Measurements from ENCODE around the gene HNRNPH1. TPM values are rescaled to one million over a fixed set of nuclear protein-coding genes. Genes with fewer than 3 reads are reported as not detected.

The HNRNPH1 gene
- total and polyA plus RNA-seq, 2 experiments from 2014 or later, result 410 to 715 TPM

DNA sequence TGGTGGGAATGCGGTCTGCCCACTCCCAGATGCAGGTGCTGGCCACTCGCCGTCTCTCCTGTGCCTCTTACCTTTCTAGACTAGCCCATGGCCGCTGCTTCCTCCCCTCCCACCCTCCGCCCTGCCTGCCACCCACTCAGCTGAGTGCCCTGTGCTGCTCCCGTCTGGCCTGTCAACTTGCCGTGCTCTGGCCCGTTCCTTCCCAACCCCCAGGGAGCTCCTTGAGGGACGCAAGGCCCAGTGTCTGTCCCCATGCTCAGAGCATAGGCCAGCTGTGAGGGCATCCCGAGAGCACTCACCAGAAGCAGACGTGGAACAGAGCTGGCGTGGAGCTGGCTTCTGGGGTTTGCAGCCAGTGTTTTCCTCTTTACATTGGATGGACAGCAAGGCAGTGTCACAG is 20.2 kb downstream of the HNRNPH1 start:
- H3K36me3 ChIP-seq (ENCODE audit: insufficient read depth), result peaks cover 23% of the 10 kb centered on the region
- Mint-ChIP-seq H3K27me3 (ENCODE audit: insufficient read depth, low read depth, poor library complexity) (peaks cover 35% of the 10 kb centered on the region), H3K9me3 (no peaks in the 10 kb centered on the region; the same call in 2 of the 3 replicates), H3K36me3 (ENCODE audit: low read depth) (peaks cover 82% of the 10 kb centered on the region), H3K27ac (no peak overlapping the region), H3K4me3 (no peak overlapping the region), H3K4me1 (no peaks in the 10 kb centered on the region)
- no peak overlapping the region for H2AFZ ChIP-seq
- H3K9me2 ChIP-seq (ENCODE audit: insufficient read depth), result no peaks in the 10 kb centered on the region
- no peak overlapping the region for H3K4me2 ChIP-seq
- no peak for TF ChIP-seq ZNF331 (CRISPR knock-in tag; IDR thresholded peaks at IDR 0.05; ENCODE audit: low read depth)
- TF ChIP-seq EZH2phosphoT487 (IDR thresholded peaks at IDR 0.05; ENCODE audit: unreplicated experiment), result no peak
- TF ChIP-seq, protein P1, sequence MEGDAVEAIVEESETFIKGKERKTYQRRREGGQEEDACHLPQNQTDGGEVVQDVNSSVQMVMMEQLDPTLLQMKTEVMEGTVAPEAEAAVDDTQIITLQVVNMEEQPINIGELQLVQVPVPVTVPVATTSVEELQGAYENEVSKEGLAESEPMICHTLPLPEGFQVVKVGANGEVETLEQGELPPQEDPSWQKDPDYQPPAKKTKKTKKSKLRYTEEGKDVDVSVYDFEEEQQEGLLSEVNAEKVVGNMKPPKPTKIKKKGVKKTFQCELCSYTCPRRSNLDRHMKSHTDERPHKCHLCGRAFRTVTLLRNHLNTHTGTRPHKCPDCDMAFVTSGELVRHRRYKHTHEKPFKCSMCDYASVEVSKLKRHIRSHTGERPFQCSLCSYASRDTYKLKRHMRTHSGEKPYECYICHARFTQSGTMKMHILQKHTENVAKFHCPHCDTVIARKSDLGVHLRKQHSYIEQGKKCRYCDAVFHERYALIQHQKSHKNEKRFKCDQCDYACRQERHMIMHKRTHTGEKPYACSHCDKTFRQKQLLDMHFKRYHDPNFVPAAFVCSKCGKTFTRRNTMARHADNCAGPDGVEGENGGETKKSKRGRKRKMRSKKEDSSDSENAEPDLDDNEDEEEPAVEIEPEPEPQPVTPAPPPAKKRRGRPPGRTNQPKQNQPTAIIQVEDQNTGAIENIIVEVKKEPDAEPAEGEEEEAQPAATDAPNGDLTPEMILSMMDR (conservative IDR thresholded peaks at IDR 0.05; ENCODE audit: low read depth in 2 of 2), result no peak
- no peak for TF ChIP-seq CREB1 (CRISPR knock-in tag; IDR thresholded peaks at IDR 0.05; ENCODE audit: low read depth)
- no peak for TF ChIP-seq EZH2 (IDR thresholded peaks at IDR 0.05; ENCODE audit: low read depth, unreplicated experiment)
- TF ChIP-seq STAT1 (IDR thresholded peaks at IDR 0.05; ENCODE audit: unreplicated experiment), result no peak
- TF ChIP-seq, protein P2, sequence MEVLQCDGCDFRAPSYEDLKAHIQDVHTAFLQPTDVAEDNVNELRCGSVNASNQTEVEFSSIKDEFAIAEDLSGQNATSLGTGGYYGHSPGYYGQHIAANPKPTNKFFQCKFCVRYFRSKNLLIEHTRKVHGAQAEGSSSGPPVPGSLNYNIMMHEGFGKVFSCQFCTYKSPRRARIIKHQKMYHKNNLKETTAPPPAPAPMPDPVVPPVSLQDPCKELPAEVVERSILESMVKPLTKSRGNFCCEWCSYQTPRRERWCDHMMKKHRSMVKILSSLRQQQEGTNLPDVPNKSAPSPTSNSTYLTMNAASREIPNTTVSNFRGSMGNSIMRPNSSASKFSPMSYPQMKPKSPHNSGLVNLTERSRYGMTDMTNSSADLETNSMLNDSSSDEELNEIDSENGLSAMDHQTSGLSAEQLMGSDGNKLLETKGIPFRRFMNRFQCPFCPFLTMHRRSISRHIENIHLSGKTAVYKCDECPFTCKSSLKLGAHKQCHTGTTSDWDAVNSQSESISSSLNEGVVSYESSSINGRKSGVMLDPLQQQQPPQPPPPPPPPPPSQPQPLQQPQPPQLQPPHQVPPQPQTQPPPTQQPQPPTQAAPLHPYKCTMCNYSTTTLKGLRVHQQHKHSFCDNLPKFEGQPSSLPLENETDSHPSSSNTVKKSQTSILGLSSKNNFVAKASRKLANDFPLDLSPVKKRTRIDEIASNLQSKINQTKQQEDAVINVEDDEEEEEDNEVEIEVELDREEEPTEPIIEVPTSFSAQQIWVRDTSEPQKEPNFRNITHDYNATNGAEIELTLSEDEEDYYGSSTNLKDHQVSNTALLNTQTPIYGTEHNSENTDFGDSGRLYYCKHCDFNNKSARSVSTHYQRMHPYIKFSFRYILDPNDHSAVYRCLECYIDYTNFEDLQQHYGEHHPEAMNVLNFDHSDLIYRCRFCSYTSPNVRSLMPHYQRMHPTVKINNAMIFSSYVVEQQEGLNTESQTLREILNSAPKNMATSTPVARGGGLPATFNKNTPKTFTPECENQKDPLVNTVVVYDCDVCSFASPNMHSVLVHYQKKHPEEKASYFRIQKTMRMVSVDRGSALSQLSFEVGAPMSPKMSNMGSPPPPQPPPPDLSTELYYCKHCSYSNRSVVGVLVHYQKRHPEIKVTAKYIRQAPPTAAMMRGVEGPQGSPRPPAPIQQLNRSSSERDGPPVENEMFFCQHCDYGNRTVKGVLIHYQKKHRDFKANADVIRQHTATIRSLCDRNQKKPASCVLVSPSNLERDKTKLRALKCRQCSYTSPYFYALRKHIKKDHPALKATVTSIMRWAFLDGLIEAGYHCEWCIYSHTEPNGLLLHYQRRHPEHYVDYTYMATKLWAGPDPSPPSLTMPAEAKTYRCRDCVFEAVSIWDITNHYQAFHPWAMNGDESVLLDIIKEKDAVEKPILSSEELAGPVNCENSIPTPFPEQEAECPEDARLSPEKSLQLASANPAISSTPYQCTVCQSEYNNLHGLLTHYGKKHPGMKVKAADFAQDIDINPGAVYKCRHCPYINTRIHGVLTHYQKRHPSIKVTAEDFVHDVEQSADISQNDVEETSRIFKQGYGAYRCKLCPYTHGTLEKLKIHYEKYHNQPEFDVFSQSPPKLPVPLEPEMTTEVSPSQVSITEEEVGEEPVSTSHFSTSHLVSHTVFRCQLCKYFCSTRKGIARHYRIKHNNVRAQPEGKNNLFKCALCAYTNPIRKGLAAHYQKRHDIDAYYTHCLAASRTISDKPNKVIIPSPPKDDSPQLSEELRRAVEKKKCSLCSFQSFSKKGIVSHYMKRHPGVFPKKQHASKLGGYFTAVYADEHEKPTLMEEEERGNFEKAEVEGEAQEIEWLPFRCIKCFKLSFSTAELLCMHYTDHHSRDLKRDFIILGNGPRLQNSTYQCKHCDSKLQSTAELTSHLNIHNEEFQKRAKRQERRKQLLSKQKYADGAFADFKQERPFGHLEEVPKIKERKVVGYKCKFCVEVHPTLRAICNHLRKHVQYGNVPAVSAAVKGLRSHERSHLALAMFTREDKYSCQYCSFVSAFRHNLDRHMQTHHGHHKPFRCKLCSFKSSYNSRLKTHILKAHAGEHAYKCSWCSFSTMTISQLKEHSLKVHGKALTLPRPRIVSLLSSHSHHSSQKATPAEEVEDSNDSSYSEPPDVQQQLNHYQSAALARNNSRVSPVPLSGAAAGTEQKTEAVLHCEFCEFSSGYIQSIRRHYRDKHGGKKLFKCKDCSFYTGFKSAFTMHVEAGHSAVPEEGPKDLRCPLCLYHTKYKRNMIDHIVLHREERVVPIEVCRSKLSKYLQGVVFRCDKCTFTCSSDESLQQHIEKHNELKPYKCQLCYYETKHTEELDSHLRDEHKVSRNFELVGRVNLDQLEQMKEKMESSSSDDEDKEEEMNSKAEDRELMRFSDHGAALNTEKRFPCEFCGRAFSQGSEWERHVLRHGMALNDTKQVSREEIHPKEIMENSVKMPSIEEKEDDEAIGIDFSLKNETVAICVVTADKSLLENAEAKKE (CRISPR knock-in tag; IDR thresholded peaks at IDR 0.05), result no peak
- TF ChIP-seq, protein P3, sequence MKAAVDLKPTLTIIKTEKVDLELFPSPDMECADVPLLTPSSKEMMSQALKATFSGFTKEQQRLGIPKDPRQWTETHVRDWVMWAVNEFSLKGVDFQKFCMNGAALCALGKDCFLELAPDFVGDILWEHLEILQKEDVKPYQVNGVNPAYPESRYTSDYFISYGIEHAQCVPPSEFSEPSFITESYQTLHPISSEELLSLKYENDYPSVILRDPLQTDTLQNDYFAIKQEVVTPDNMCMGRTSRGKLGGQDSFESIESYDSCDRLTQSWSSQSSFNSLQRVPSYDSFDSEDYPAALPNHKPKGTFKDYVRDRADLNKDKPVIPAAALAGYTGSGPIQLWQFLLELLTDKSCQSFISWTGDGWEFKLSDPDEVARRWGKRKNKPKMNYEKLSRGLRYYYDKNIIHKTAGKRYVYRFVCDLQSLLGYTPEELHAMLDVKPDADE (IDR thresholded peaks at IDR 0.05), result no peak
- TF ChIP-seq NANOG (IDR thresholded peaks at IDR 0.05; ENCODE audit: borderline replicate concordance), result no peak
- no peak for TF ChIP-seq ZNF114 (CRISPR knock-in tag; IDR thresholded peaks at IDR 0.05)
- H3F3A ChIP-seq (replicated peaks; ENCODE audit: low read depth), result peaks cover 18% of the 10 kb centered on the region; the same call in 1 of the 2 replicates
- no peaks in the 10 kb centered on the region for H3K27me3 ChIP-seq (ENCODE audit: insufficient read depth)
- no peaks in the 10 kb centered on the region; the same call in 1 of the 2 replicates for H4K20me1 ChIP-seq (replicated peaks; ENCODE audit: insufficient read depth)
- no peak for ATAC-seq
- no peaks in the 10 kb centered on the region for H3K4me1 ChIP-seq (ENCODE audit: insufficient read depth)
- DNase-seq (ENCODE audit: low spot score), result no peak
- no peaks in the 10 kb centered on the region; the same call in 1 of the 2 replicates for H3K79me2 ChIP-seq (replicated peaks; ENCODE audit: insufficient read depth)
- H3K4me3 ChIP-seq, result no peak overlapping the region
- H3K27ac ChIP-seq (ENCODE audit: low read depth), result no peak overlapping the region

All from GM23338 (cell line).